Activated CD4-positive, alpha-beta T cell treated with anti-CD3 and anti-CD28 coated beads for 4 hours (primary cell): Measurements from ENCODE around the gene DDN.
A peak's percentile ranks its signal among the peaks of the same experiment; 100 is the strongest.

Experiments used
- DNase-seq, 2 donors: peaks; one replicate each; pipeline ENCODE4 v3.0.0-alpha.2; 2020

Gene DDN

DNA sequence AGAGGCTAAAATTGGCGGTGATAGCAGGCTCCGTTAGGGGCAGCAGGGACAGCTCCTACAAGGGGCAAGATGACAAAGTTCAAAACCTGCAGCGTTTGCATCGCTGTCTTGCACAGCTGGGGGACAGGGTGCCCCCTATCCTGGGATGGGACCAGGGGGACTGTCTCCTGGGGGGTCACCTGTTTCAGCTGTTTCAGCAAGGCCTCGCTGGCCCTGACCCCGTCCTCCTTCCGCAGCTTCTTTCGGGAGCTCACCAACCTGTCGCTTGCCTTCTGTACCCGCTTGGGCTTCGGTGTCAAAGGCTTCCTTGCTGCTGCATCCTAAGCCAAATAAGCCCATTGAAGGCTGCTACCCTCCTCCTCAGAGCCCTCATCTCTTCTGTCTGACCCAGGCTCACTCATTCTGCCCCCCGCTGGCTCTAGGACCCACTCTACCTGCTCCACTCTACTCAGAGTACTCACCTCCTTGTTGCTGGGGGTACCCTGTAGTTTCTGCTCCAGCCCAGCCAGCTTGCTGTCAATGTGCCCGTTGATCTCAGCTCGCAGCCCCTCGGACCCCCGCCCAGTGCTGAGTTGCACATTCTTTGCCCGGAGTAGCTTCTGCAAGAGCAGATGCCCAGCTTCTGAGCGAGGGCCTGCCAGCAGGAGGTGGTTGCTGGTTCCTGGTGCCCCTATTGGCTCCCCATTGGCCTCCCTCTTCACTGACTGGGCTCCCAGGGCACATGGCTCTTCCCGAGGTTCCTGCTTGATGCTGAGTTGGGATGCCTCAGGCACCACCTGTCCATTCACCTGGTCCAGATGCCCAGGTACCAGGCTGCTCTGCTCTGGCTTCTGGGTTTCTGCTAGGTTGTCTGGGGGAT lies 31.8 kb upstream of the DDN start:
- DNase-seq, result no peak

DNA sequence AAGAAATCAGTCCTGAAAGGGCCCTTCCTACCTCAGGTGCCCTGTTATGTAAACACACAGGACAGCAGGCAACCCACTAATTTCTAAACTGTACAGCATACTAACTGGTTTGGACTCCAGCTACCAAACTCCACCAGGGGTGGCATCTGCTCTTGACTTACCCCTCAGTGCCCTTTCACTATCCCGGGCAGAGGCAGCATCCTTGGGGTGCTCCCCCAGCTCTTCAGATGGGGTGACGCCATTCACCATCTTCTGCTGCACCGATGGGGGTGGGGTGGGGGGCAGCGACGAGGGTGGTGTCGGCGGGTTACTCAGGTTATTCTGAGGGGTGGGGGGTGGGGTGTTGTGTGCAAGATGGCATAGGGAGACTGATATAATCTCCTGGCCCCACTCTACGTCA lies 30.9 kb upstream of the DDN start:
- no peak for DNase-seq

DNA sequence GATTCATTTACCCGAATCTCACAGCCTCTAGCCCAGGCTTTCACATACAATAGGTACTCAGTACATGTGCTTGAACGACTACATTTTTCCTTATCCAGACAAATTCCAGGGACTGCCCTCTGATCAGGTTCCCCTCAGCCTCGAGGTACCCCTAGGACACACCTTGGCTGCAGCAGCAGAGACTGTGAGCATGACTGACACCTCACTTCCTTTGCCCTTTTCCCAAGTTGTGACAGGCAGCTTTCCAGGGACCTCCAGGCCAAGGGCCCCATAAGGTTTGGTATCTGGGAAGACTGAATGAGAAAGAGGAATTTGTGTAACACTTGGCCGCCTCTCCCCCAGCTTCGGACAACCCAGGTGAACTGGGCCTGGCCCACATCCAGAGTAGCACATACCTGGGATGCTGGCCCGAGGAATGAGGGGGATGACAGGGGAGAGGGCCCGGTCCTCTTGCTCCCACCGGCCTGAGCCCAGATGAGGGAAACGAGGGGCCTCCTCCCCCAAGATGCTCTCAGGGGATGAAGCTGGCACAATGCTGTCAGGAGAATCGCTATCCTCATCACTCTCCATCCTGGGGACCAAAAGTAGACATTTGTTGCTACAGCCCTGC lies 29.6 kb upstream of the DDN start:
- no peak for DNase-seq

DNA sequence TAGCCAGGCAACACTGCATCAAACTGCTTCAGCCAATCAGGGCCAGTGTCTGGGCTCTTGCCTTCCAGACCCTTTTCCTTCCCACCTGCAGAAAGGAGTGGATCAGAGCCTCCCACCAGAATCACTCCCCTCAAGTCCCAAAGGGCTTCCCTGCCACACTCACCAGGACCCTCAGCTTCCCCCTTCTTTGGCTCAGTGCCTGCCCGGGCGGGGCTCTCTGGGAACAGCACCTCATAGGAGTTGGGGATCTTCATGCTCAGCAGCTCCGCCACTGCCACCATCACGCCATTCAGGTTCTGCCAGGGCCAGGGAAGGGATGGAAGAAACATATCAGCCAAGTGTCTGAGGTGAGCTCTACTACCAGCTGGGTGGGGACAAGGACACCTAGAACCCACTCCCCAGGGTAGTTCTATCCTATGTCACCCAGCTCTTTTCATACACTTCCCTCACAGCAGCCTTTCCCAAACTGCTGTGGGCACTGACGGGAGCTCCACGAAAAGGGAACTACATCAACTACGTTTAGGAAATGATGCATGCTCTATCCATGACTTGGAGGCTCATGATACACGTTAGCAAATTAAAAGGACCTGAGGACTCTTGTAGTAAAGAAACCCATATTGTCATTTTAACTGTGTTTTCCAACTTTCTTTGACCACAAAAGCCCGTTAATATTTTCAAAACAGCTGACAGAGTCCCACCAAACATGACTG lies 28.8 kb upstream of the DDN start:
- no peak for DNase-seq

DNA sequence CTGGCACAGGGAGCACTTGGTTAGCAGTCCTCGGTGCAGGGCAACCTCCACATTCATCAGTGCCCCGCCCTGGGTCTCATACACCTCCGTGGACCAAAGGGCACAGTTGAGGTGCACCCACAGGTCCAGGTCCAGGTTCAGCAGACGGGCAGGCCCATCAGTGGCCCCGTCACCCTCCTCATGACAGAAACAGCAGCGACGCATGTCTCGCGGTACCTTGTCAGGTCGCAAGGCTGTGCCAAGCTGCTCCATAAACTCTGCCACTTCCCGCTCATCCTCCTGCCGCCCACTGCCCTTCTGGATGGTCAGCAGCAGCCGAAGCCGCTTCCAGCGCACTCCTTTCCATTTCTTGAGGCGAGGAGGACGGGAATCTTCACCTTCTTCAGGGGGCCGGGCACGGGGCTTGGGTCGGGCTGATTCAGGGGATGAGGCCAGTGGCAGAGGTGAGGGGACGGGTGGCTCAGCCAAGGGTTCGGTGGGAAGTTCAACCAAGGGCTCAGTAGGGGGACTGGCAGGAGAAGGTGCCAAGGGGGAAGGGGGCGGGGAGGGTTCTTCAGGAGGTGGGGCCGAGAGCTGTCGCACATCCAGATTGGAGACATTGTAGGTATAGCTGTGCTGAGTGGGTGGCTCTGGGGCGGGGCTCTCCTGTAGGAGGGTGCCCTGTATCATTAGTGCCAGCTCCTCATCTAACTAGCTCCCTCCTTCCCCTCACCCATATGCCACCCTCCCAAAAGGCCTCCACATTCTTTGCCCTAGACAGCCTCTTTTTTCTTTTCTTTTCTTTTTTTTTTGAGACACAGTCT lies 27.7 kb upstream of the DDN start:
- DNase-seq, result no peak

DNA sequence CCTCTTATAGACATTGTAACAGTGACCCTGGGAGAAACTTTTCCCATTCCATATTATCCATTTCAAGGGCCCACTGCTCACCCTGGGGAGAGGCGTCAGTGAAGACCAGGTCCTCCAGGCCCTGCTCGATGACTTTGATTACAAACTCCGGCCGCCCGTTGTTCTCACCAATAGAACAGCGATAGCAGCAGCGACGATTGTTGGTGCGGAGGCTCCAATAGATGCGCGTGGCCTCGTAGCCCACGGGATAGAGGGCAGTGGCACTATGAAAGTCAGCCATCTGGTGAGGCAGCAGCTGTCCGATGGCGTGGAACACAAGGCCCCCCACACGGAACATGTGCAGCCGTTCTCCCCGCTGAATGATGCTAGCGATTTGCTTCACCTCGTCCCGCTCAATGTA lies 26.9 kb upstream of the DDN start:
- DNase-seq, result no peak

DNA sequence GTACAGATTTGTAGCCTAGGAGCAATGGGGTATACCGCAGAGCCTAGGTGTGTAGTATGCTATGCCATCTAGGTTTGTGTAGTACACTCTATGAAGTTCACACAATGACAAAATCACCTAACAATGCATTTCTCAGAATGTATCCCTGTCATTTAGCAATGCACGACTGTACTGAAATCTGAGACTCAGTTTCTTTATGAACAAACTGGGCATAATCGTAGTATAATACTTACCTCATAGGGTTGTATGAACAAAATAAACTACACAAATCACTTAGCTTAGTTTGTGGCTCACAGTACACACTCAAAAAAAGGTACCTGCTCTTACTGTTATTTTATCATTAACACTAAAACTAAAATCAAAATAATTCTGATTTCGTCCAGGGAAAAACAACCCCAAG lies 26.3 kb upstream of the DDN start:
- DNase-seq, result no peak

DNA sequence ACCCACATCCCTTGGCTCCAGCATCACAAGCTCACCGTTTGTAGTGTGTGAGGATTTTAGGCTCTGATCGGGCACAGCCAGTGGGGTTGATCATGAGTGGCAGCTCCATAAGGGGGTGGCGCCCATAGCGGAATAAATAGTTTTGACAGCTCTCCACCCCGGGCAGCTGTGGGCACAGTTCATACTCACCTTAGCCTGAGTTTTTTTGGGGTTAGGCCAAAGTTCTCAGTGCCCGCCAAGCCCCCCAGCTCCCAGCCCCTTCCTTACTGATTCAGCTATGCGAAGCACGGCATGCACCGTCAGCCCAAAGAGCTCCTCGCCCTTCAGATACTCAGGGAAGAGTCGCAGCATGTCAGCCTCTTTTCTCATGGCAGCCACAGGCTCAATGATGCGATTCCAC lies 25.4 kb upstream of the DDN start:
- no peak for DNase-seq

DNA sequence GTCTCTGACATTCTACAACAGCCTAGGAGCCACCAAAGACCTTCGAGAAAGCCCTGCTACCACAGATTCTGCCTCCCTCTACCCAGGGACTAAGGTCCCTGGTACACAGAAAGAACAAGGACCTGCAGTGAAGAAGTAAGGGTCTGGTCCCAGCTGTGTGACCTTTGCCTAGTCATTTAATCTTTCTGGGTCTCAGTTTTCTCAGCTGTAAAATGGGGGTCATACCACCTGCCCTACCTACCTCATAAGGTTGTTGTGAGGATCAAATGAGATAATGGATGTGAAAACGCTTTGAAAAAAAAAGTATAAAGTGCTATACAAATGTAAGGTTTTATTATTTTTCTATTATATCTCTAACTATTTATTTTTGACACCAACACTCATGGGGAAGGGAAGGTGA lies 24.6 kb upstream of the DDN start:
- no peak for DNase-seq

DNA sequence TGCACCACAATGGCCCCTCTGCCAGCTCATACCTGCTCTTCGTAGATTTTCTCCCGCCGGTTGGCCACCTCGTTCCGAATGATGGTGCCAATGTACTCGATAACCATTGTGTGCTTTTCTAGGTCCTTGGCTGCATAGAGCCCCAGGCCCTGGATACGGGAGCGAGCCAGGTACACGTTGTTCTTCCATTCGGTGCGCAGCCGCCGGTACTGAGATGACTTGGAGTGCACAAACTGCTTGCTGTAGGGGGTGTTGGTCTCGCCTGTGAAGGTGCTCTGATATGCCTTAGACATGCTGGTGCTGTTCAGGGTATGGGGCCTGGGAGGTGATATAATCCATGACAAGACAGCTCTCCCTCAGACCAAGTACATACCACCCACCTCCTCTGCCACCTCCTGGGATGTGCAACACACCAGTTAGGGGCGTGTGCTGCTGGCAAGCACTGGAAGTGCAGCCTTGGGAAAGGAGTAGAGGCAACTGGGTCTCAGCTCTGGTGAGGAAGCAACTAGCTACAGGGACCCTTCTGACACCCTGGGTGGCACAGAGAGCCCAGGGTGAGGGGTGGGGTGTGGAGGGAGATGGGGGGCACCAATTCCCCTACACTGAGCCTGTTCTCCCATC lies 23.5 kb upstream of the DDN start:
- no peak for DNase-seq

DNA sequence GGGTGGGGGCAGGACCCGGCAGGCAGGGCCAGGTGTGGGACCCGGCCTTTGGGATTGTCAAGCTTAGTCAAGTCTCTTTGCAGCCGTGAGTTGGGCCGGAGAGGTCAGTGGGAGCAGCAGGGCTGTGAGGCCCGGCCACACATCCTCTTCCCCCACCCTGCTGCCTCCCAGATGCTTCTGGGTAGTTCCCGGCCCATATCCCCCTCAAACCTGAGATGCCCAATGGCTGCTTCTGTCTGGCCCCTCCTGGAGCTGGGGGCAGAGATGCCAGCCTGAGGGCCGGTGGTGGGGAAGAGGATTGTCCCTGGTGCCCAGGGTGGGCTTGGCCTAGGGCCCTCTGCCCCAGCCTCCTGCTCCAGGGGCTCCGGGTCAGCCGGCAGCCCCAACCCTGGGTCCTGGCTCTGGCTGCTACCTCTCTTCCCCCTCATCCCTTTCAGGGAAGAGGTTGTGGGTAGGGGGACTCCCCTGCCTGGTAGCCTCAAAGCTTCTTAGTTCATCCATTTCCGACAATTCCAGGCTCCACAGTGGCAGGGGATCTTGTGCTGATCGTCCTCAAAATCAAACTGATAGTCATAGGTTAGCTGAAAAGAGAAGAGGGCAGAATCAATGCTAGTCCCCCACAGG lies 22.2 kb upstream of the DDN start:
- no peak for DNase-seq

DNA sequence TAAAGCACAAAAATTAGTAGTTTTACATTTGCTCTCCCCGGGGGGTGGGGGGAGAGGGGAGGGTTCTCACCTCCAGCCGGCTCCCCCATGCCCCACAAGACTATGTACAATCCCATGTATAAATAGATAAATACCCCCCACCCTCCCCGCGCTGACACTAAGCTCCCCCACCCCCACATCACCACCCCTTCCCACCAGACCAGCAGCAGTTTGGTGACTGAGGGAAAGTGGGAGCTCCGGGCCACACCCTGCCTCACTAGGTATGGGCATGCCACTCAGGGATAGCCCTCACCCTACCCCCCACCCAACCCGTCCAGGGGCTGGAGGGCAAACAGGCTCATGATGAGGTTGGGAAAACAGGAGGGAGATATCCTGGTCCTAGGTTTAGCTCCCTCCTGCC lies 21.3 kb upstream of the DDN start:
- DNase-seq, result no peak

DNA sequence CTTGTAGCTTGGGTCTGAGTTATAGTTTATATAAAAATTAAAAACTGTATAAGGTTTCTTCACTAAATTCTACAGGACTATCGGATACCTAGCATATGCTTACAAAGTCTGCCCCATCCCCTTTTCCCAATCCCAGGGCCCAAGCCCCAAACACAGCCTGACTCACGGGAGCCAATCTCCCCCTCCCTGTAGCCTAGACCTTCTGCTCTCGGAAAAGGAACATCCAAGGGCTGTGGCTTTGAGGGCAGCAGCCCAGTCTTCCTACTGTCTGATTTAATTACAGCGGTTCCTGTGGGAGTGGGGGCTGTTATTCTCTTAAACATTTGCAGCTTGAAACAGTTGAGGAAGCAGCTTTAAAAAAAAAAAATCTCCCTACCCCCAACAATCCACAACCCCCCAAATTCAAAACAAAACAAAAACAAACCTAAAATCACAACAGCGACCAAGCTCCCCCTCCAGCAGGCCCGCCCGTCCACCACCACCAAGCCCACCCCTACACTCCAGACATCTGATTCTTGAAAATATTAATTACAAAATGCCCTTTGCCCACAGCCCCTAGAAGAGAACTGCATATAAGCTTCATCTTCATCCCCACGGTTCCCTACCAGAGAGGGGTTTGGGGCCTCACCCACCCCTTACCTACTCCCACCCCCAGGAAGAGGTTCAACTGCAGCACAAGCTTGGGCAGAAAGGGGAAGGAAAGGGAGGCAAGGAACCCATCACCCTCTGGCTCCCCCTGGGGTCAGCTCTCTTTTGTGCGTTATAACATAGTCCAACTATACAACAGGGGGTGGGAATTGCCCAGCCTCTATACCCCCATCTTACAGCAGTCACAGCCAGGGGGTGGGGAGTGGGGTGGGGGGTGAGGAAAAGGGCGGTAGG lies 20.5 kb upstream of the DDN start:
- DNase-seq, result peak; percentile 25 to 33

DNA sequence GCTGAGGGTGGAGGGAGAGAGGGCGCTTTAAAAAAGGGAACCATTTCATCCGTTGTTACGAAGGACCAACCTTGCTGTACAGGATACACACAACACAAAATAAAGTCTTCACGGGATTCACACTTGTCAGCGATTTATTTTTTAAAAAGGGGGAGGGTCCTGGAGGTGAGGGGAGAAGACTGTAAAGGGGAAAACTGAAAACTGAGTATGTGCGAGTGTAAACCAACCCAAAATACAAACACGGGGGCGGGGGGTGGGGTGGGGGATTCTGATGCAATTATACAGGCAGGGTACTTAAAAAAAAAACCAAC lies 19.9 kb upstream of the DDN start:
- DNase-seq, result no peak

DNA sequence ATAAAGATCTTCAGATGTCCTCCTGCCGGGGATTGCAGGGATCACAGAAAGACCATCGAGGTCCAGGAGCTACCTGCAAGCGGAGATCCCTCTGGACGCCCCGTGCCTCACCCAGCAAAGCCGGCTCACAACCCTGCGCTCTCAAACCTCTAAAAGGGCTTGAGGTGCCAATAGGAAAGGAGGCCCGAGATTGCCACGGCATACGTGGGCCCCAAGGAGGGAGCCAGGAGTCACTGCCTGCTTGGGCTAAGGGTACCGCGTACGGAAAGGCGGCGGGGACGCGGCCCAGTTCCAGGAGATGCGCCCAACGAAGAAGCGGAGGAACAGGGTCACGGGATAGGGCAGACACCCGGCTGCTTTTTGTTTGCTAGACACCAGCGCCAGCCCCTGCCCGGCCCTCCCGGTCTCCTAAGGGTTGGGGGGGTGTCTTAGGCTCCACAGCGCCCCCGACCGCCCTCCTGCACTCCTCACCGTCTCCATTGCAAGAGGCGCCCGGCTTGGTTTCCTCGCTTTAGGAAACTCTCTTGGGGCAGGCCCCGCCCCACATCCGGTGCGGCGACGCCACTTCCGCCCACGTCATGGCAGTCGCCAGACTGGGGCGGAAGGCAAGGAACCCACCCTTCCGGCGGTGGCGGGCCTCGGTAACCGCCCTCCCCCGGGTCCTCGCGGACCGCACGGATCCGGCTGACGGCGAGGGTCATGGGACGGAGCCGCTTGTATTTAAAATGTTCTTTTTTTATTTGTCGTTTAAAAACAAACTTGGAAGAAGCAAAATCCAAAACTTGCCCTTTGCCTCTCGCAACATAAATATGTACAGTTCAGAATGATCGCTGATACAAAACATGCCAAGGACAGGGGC lies 19.3 kb upstream of the DDN start, which contains the start of gene PRKAG1:
Gene PRKAG1 (minus strand): TSS at position 516 of the 859 bp plus-strand sequence. CDS start 36 bp downstream, at position 480.
- DNase-seq, result peak; percentile 93 to 95

DNA sequence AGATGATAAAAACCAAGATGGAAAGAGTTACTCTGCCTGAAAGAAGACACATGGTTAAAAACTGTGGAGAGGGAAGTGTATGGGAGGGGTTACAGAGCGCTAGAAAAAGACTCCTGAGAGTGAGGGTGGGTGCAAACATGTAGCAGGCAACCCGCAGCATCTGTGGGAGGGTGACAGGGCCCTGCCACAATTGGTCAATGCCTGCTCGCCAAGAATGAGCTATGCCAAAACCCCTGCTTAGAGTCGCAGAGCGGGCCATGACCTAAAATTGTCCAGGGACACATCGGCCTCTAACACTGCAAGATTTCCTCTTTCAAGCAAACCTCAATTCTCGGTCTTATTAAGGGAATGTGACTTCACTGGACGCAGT lies 18.7 kb upstream of the DDN start:
- DNase-seq, result no peak

DNA sequence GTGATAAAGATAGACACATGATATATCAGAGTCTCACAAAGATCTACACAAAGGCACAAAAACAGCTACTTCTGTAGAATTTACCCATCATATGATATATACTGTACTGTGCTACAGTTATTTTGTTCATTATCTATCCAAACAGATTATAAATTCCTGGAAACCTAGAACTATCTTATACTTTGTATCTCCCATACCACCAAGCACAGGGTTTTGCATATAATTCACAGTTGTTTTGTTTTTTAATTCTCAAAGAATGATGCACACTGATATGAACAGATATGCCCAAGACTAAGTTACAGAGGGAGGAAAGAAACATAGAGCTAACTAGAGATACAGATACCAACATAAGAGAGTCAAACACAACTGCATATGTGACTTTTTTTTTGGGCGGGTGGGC lies 16.0 kb upstream of the DDN start:
- DNase-seq, result no peak

DNA sequence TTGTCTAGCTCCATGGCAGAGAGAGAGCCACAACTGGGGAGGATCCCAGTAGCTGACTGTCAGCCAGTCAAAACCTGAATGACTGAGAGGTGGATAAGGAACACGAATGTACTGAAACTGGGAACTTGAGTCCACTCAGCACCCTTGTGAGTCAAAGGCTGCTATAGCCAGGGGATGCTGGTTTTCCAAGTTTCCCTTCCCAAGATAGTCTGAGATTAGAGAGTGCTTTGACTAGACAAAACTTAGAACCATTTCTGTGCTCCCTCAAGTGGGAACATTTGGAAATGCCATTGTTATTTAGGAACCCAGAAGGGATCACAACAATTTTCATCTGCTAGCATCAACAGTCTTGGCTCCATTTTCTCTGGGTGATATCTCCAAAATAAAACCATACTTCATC lies 15.4 kb upstream of the DDN start:
- no peak for DNase-seq

DNA sequence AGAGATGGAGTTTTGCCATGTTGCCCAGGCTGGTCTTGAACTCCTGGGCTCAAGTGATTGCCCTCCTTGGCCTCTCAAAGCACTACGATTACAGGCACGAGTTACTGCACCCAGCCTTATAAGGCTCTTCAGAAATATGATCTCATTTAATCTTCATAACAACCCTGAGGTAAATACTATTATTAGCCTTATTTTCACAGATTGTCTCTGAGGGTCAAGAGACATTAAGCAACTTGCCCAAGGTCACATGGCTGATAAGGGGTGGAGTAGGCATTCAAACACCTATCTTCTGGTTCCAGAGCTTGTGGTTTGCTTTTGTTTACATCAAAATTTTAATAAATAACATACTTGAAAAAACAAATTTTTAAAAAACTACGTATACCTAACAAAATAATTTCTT lies 14.3 kb upstream of the DDN start:
- no peak for DNase-seq

DNA sequence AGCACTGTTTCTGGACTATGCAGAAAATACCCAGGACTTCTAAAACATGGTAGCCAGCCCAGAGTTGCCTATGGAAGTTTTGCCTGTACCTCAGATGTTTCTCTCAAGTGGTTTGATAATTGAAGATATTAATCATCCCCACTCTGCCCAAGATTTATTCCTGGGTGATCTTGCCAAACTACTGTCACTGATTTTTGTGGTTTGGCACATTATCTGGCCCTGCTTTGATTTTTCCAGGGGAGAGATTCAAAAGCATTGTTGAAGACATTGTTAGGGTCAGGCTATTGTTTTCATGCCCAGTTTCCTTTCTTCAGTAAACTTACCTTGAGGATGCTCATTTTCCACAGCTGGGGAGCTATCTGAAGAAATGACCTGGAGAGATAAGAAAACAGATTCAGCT lies 13.6 kb upstream of the DDN start:
- no peak for DNase-seq
